B cell (primary cell): ENCODE measurements around the gene CCDC85B. TPM values are rescaled to one million over a fixed set of nuclear protein-coding genes. Genes with fewer than 3 reads are reported as not detected.

Experiments used
- ATAC-seq: fragments of 200-7000 bp; cut with Tn5 transposase; one replicate; pipeline ENCODE4 v1.10.0; 2021; ENCODE audit warnings: low read depth, mild to moderate bottlenecking, moderate number of reproducible peaks, moderate library complexity
- CTCF ChIA-PET: fragments of 350-600 bp; sonication (Branson Sonifier 250); formaldehyde crosslinking; loops from one replicate; lab custom pipeline; 2021; ENCODE audit warnings: antibody characterized with exemption, inconsistent platforms; lab: Charles Lee
- POLR2A ChIA-PET: fragments of 350-600 bp; sonication (Branson Sonifier 250); formaldehyde crosslinking; loops from one replicate; lab custom pipeline; 2021; ENCODE audit warnings: antibody characterized with exemption; lab: Charles Lee
- DNase-seq: peaks from one replicate; pipeline ENCODE4 v3.0.0; 2013
- H2AFZ ChIP-seq: 2 replicates; pipeline ENCODE4 v1.6.1; 2012; ENCODE audit warnings: mild to moderate bottlenecking, low read depth, low read length; ENCODE audit not compliant: insufficient read depth, poor library complexity, severe bottlenecking
- H3K27ac ChIP-seq, 2 donors: 1 replicate in 1 of 2; 2 replicates in 1 of 2; pipeline ENCODE4 v1.5.1; 2012 to 2013; ENCODE audit warnings: low read length in 2 of 2, mild to moderate bottlenecking in 2 of 2, moderate library complexity in 1 of 2
- H3K27me3 ChIP-seq, 4 experiments: fragments of 200-600 bp in 1 of 4; sonication (generic) in 1 of 4; replicated peaks in 1 of 4; 1 replicate in 2 of 4; 2 replicates in 2 of 4; pipeline versions ENCODE4 v1.6.1 to v1.7.0; 2013 to 2016; ENCODE audit warnings: low read length in 3 of 4, mild to moderate bottlenecking in 2 of 4, mixed read lengths in 1 of 4, moderate library complexity in 1 of 4; ENCODE audit not compliant: insufficient read depth in 4 of 4, control insufficient read depth in 3 of 4; ENCODE audit errors: control extremely low read depth in 1 of 4
- H3K36me3 ChIP-seq, 2 experiments: replicated peaks in 1 of 2; 1 replicate in 1 of 2; 2 replicates in 1 of 2; pipeline versions ENCODE4 v1.6.1 to v1.7.1; 2013; ENCODE audit warnings: low read length in 1 of 2; ENCODE audit not compliant: insufficient read depth in 2 of 2, control insufficient read depth in 1 of 2; ENCODE audit errors: control extremely low read depth in 1 of 2, extremely low read depth in 1 of 2
- H3K4me1 ChIP-seq, 2 donors: fragments of 200-600 bp in 1 of 2; sonication (generic) in 1 of 2; 1 replicate in 1 of 2; 2 replicates in 1 of 2; pipeline versions ENCODE4 v1.5.1 to v1.6.1; 2013 to 2017; ENCODE audit warnings: low read length in 2 of 2; ENCODE audit not compliant: control insufficient read depth in 2 of 2, insufficient read depth in 2 of 2
- H3K4me2 ChIP-seq: replicated peaks from 2 replicates; pipeline ENCODE3; 2012; ENCODE audit warnings: mild to moderate bottlenecking, low read depth, low read length; ENCODE audit not compliant: poor library complexity, severe bottlenecking
- H3K4me3 ChIP-seq, 5 experiments: fragments of 200-600 bp in 1 of 5; sonication (generic) in 1 of 5; 1 replicate in 3 of 5; 2 replicates in 2 of 5; pipeline versions ENCODE4 v1.5.1 to v1.7.0; 2011 to 2016; ENCODE audit warnings: low read length in 4 of 5, mild to moderate bottlenecking in 4 of 5, low read depth in 2 of 5, control low read depth in 1 of 5, moderate library complexity in 1 of 5; ENCODE audit not compliant: insufficient read depth in 1 of 5; ENCODE audit errors: control extremely low read depth in 1 of 5, extremely low read depth in 1 of 5
- H3K79me2 ChIP-seq: fragments of 200-600 bp; sonication (generic); one replicate; pipeline ENCODE4 v1.6.0; 2016; ENCODE audit warnings: low read length; ENCODE audit not compliant: control insufficient read depth, insufficient read depth
- H3K9ac ChIP-seq: fragments of 200-600 bp; sonication (generic); 2 replicates; pipeline ENCODE4 v1.6.1; 2017; ENCODE audit warnings: mild to moderate bottlenecking, low read length, moderate library complexity
- H3K9me3 ChIP-seq, 3 donors: one replicate each; pipeline versions ENCODE4 v1.6.1 to v1.7.1; 2013; ENCODE audit warnings: low read length in 2 of 3; ENCODE audit not compliant: control insufficient read depth in 2 of 3, insufficient read depth in 1 of 3; ENCODE audit errors: control extremely low read depth in 1 of 3
- H4K20me1 ChIP-seq: 2 replicates; pipeline ENCODE4 v1.6.0; 2012; ENCODE audit warnings: mild to moderate bottlenecking, low read length; ENCODE audit not compliant: insufficient read depth, control insufficient read depth, poor library complexity, severe bottlenecking
- H3K27ac Mint-ChIP-seq: one replicate; pipeline ENCODE4 v1.8.0; 2021; ENCODE audit warnings: mixed read lengths
- H3K27me3 Mint-ChIP-seq: one replicate; pipeline ENCODE4 v1.8.0; 2021; ENCODE audit warnings: mixed read lengths
- H3K4me1 Mint-ChIP-seq: one replicate; pipeline ENCODE4 v1.8.0; 2021; ENCODE audit warnings: mixed read lengths
- H3K4me3 Mint-ChIP-seq: one replicate; pipeline ENCODE4 v1.8.0; 2021; ENCODE audit warnings: mixed read lengths
- H3K9me3 Mint-ChIP-seq: one replicate; pipeline ENCODE4 v1.8.0; 2022; ENCODE audit warnings: mixed read lengths; ENCODE audit not compliant: insufficient read depth
- EZH2 ChIP-seq: IDR thresholded peaks from 2 replicates; pipeline ENCODE4 v1.6.1; 2012; ENCODE audit warnings: borderline replicate concordance, low read depth, mild to moderate bottlenecking, moderate library complexity, low read length; ENCODE audit not compliant: insufficient read depth, poor library complexity, severe bottlenecking
- WGBS: methylation state at CpG from one replicate; pipeline ENCODE4 v1.1.5; 2013; ENCODE audit warnings: missing lambda C conversion rate; ENCODE audit not compliant: insufficient coverage; 5-methylcytosine and 5-hydroxymethylcytosine counted together
- intact Hi-C: fragments of 100-400 bp; cut with micrococcal nuclease; formaldehyde crosslinking; loops from one replicate; pipeline ENCODE4 v1.10.0; 2022
- polyA plus RNA-seq: library from polyadenylated mRNA; depleted of rRNA; stranded (reverse); fragments of >200 nt; gene quantifications from 2 replicates; pipeline ENCODE4 v1.2.3, GENCODE V29; 2012
- total RNA-seq, 2 donors: library from RNA; stranded (reverse); fragments of 120-200 nt in 1 of 2; gene quantifications; 1 replicate in 1 of 2; 2 replicates in 1 of 2; pipeline versions ENCODE4 v1.2.3 to v1.2.4, GENCODE V29; 2013 to 2022
- TF ChIP-seq, protein P1 (sequence below): fragments of 200-600 bp; IDR thresholded peaks from one replicate; pipeline ENCODE4 v1.8.0; 2022; ENCODE audit warnings: antibody characterized with exemption, mild to moderate bottlenecking

The CCDC85B gene
- total and polyA plus RNA-seq, 2 donors (not counting 1 experiment from before 2014, with no cell fraction given), result 18.2 to 39.5 TPM

- no peak overlapping the region for H3K27ac Mint-ChIP-seq
- H3K79me2 ChIP-seq, result peaks cover 28% of the 10 kb centered on the region
- H3K27me3 Mint-ChIP-seq, result no peaks in the 10 kb centered on the region
- no peaks in the 10 kb centered on the region for H3K9me3 Mint-ChIP-seq
- peaks cover 25% of the 10 kb centered on the region for H3K4me1 Mint-ChIP-seq
- no peaks in the 10 kb centered on the region for H3K9me3 ChIP-seq
- H3K9ac ChIP-seq, result no peak overlapping the region
- POLR2A ChIA-PET, result interaction anchor here (0.5 to 0.6 kb wide), 3 partner anchors 45 to 260 kb away, joined by 3 to 7 read pairs (median 4); partner anchors contain the start of gene RELA
- CTCF ChIA-PET, result interaction anchor here (2.1 to 3.0 kb wide), 3 partner anchors 9 to 38 kb away, joined by 4 to 10 read pairs (median 8); partner anchors contain the start of gene FIBP
- H2AFZ ChIP-seq, result no peak overlapping the region
- TF ChIP-seq, protein P1, sequence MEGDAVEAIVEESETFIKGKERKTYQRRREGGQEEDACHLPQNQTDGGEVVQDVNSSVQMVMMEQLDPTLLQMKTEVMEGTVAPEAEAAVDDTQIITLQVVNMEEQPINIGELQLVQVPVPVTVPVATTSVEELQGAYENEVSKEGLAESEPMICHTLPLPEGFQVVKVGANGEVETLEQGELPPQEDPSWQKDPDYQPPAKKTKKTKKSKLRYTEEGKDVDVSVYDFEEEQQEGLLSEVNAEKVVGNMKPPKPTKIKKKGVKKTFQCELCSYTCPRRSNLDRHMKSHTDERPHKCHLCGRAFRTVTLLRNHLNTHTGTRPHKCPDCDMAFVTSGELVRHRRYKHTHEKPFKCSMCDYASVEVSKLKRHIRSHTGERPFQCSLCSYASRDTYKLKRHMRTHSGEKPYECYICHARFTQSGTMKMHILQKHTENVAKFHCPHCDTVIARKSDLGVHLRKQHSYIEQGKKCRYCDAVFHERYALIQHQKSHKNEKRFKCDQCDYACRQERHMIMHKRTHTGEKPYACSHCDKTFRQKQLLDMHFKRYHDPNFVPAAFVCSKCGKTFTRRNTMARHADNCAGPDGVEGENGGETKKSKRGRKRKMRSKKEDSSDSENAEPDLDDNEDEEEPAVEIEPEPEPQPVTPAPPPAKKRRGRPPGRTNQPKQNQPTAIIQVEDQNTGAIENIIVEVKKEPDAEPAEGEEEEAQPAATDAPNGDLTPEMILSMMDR, result no peak
- TF ChIP-seq EZH2, result no peak
- no peak overlapping the region for H3K27ac ChIP-seq
- H4K20me1 ChIP-seq, result peaks cover 4% of the 10 kb centered on the region
- no CpG with 5 or more reads among the region's 3 CpGs for WGBS
- no peak overlapping the region for H3K4me3 Mint-ChIP-seq
- intact Hi-C loops, result no loop called here
- no peak overlapping the region for H3K4me2 ChIP-seq
- DNase-seq, result no peak
- H3K36me3 ChIP-seq, result peaks cover 6 to 20% of the 10 kb centered on the region in 2 experiments
- no peak overlapping the region for H3K4me3 ChIP-seq
- ATAC-seq, result no peak
- no peaks in the 10 kb centered on the region for H3K27me3 ChIP-seq
- peaks cover 21 to 27% of the 10 kb centered on the region in 2 donors for H3K4me1 ChIP-seq
Measured at GRCh38 chr11:65922565-65922964, 32.1 kb downstream of the CCDC85B start.

DNA sequence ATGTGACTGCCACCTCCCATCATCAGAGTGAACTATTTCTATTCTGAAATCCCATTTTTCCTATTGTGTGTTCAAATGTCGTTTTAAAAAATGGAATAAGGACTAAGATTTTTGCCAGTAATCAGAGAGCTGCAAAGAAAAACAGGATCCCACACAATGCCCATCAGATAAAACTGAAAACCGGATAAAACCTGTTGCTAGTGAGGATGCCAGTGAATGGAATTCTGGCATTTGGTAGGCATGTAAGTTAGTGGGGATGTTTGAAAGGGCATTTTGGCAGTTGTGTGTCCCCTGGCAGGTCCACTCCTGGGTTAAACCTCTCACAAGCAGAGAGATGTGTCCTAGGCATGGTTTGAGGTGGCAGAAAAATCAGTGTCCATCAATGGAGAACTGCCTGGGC is 34.9 kb downstream of the CCDC85B start:
- H3K4me1 Mint-ChIP-seq, result peaks cover 21% of the 10 kb centered on the region
- Histone ChIP-seq H3K9ac (no peak overlapping the region), H2AFZ (no peak overlapping the region), H3K79me2 (peaks cover 8% of the 10 kb centered on the region), H3K36me3 (peaks cover 6 to 20% of the 10 kb centered on the region in 2 experiments), H3K4me3 (no peak overlapping the region), H3K27ac (no peak overlapping the region), H3K9me3 (no peaks in the 10 kb centered on the region), H3K4me1 (peaks cover 26 to 28% of the 10 kb centered on the region in 2 donors), H4K20me1 (peaks cover under 1% of the 10 kb centered on the region), H3K27me3 (no peaks in the 10 kb centered on the region), H3K4me2 (no peak overlapping the region)
- DNase-seq (no peak), ATAC-seq (no peak)
- POLR2A ChIA-PET, result interaction anchor here (0.6 kb wide), 1 partner anchor 10 kb away, joined by 6 read pairs; no protein-coding TSS in a partner anchor
- H3K27ac Mint-ChIP-seq, result peak overlapping the region; percentile 21
- intact Hi-C loops, result no loop called here
- H3K4me3 Mint-ChIP-seq, result no peak overlapping the region
- TF ChIP-seq EZH2, result no peak
- TF ChIP-seq, protein P1, result no peak
- CTCF ChIA-PET, result no interaction called here
- 86% methylated on average over 1 of the region's 2 CpGs for WGBS
- no peaks in the 10 kb centered on the region for H3K9me3 Mint-ChIP-seq
- no peaks in the 10 kb centered on the region for H3K27me3 Mint-ChIP-seq
